Trophoblast cell (in vitro differentiated cells and primary cell): ENCODE measurements around the gene EEFSEC.

ENCODE experiments used
- DNase-seq, 2 donors: peaks; one replicate each; pipeline ENCODE4 v3.0.0-alpha.2; 2016
- H2AFZ ChIP-seq: 2 replicates; pipeline ENCODE4 v1.6.1; 2013; ENCODE audit warnings: low read length, moderate library complexity, mild to moderate bottlenecking; ENCODE audit not compliant: insufficient read depth, poor library complexity
- H2AK5ac ChIP-seq: 2 replicates; pipeline ENCODE4 v1.6.1; 2013; ENCODE audit warnings: mild to moderate bottlenecking, low read length
- H2BK120ac ChIP-seq: 2 replicates; pipeline ENCODE4 v1.6.1; 2013; ENCODE audit warnings: low read length, mild to moderate bottlenecking, moderate library complexity; ENCODE audit not compliant: insufficient read depth, poor library complexity
- H2BK12ac ChIP-seq: 2 replicates; pipeline ENCODE4 v1.6.1; 2013; ENCODE audit warnings: mild to moderate bottlenecking, low read length, moderate library complexity
- H2BK5ac ChIP-seq: 2 replicates; pipeline ENCODE4 v1.6.1; 2013; ENCODE audit warnings: low read length, low read depth, moderate library complexity, mild to moderate bottlenecking; ENCODE audit not compliant: poor library complexity
- H3K14ac ChIP-seq: 2 replicates; pipeline ENCODE4 v1.6.1; 2013; ENCODE audit warnings: mild to moderate bottlenecking, low read length
- H3K18ac ChIP-seq: 2 replicates; pipeline ENCODE4 v1.6.1; 2013; ENCODE audit warnings: mild to moderate bottlenecking, low read length
- H3K23ac ChIP-seq: 2 replicates; pipeline ENCODE4 v1.6.1; 2013; ENCODE audit warnings: low read length
- H3K27ac ChIP-seq: 2 replicates; pipeline ENCODE4 v1.5.1; 2013; ENCODE audit warnings: low read depth, mild to moderate bottlenecking, inconsistent platforms, low read length, moderate library complexity
- H3K27me3 ChIP-seq: 2 replicates; pipeline ENCODE4 v1.6.1; 2013; ENCODE audit warnings: inconsistent platforms, mild to moderate bottlenecking, low read length, moderate library complexity; ENCODE audit not compliant: insufficient read depth
- H3K36me3 ChIP-seq, 2 experiments: 1 replicate in 1 of 2; 2 replicates in 1 of 2; pipeline ENCODE4 v1.6.1; 2013; ENCODE audit warnings: low read length in 2 of 2, mild to moderate bottlenecking in 2 of 2, moderate library complexity in 1 of 2; ENCODE audit not compliant: insufficient read depth in 2 of 2, control insufficient read depth in 1 of 2
- H3K4ac ChIP-seq: 2 replicates; pipeline ENCODE4 v1.6.1; 2013; ENCODE audit warnings: low read depth, mild to moderate bottlenecking, low read length, moderate library complexity
- H3K4me1 ChIP-seq, 2 experiments: 1 replicate in 1 of 2; 2 replicates in 1 of 2; pipeline ENCODE4 v1.6.1; 2013; ENCODE audit warnings: low read length in 2 of 2, mild to moderate bottlenecking in 2 of 2, moderate library complexity in 1 of 2; ENCODE audit not compliant: insufficient read depth in 2 of 2, control insufficient read depth in 1 of 2
- H3K4me2 ChIP-seq: 2 replicates; pipeline ENCODE4 v1.6.1; 2013; ENCODE audit warnings: inconsistent platforms, mild to moderate bottlenecking, low read length, moderate library complexity
- H3K4me3 ChIP-seq: 2 replicates; pipeline ENCODE4 v1.5.1; 2013; ENCODE audit warnings: mild to moderate bottlenecking, low read depth, low read length, inconsistent platforms
- H3K79me1 ChIP-seq: one replicate; pipeline ENCODE4 v1.6.1; 2013; ENCODE audit warnings: low read length
- H3K79me2 ChIP-seq: 2 replicates; pipeline ENCODE4 v1.6.1; 2013; ENCODE audit warnings: low read length, mild to moderate bottlenecking; ENCODE audit not compliant: control insufficient read depth, insufficient read depth, poor library complexity
- H3K9ac ChIP-seq: 2 replicates; pipeline ENCODE4 v1.6.1; 2013; ENCODE audit warnings: mild to moderate bottlenecking, low read length
- H3K9me3 ChIP-seq: 2 replicates; pipeline ENCODE4 v1.6.1; 2013; ENCODE audit warnings: low read depth, mild to moderate bottlenecking, control low read depth, inconsistent platforms, low read length; ENCODE audit not compliant: insufficient read depth
- H4K12ac ChIP-seq: 2 replicates; pipeline ENCODE4 v1.6.1; 2013; ENCODE audit warnings: low read depth, mild to moderate bottlenecking, low read length, moderate library complexity
- H4K8ac ChIP-seq: 2 replicates; pipeline ENCODE4 v1.6.1; 2013; ENCODE audit warnings: low read depth, mild to moderate bottlenecking, low read length, moderate library complexity
- H4K91ac ChIP-seq: one replicate; pipeline ENCODE4 v1.6.1; 2013; ENCODE audit warnings: low read depth, mild to moderate bottlenecking, low read length, moderate library complexity
- WGBS: extraction: QIAGEN DNeasy Blood & Tissue Kit; methylation state at CpG from one replicate; pipeline ENCODE4 v1.1.7; 2013; ENCODE audit warnings: missing lambda C conversion rate; ENCODE audit not compliant: insufficient read length, insufficient coverage; ENCODE audit errors: extremely low coverage; 5-methylcytosine and 5-hydroxymethylcytosine counted together

The EEFSEC gene

GRCh38 chr3:128253150-128253549, 99.9 kb downstream of the EEFSEC start:
- no peak overlapping the region for H3K14ac ChIP-seq
- peak overlapping the region; percentile 33 for H2BK120ac ChIP-seq
- no peaks in the 10 kb centered on the region for H3K27me3 ChIP-seq
- no peak overlapping the region for H4K12ac ChIP-seq
- H4K8ac ChIP-seq = no peak overlapping the region
- no peak overlapping the region for H4K91ac ChIP-seq
- WGBS = no CpG with 5 or more reads among the region's 7 CpGs
- no peak overlapping the region for H3K4me2 ChIP-seq
- H2AK5ac ChIP-seq = no peak overlapping the region
- peak overlapping the region; percentile 21 for H3K18ac ChIP-seq
- no peaks in the 10 kb centered on the region for H3K79me2 ChIP-seq
- H3K27ac ChIP-seq = no peak overlapping the region
- peaks cover 2% of the 10 kb centered on the region in 2 experiments for H3K36me3 ChIP-seq
- H3K4me1 ChIP-seq = peaks cover 4 to 6% of the 10 kb centered on the region in 2 experiments
- peak in 1 of 2 donors; percentile 23 for DNase-seq
- no peak overlapping the region for H2AFZ ChIP-seq
- H3K79me1 ChIP-seq = no peaks in the 10 kb centered on the region
- H3K23ac ChIP-seq = no peak overlapping the region
- no peak overlapping the region for H3K4ac ChIP-seq
- no peak overlapping the region for H3K4me3 ChIP-seq
- H3K9ac ChIP-seq = no peak overlapping the region
- peak overlapping the region; percentile 56 for H2BK12ac ChIP-seq
- H2BK5ac ChIP-seq = peak overlapping the region; percentile 32
- no peaks in the 10 kb centered on the region for H3K9me3 ChIP-seq

DNA sequence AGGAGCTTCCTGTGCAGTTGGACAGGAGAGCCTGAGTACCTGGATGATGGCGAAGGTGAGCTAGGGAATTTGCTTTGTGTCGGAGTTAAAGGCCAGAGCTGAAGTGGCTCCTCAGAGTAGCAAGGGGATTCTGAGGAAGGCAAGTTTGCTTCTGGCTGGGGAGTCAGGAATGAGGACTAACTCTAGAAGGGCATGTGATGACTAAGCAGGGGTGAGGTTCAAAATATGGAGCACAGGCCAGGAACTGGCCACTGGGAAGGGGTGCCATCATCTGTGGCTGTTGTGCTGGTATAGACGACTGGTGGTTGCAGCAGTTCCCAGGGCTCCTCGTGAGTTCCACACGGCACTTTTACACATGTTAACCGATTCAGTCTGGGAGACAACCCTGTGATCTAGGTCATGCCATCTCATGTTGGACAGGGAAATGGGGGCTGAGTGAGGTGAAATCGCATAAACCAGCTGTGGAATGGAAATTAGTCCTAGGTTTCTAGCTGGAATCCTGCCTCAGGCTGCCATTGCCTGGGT, 100.8 kb downstream of the EEFSEC start:
- Histone ChIP-seq H3K36me3 (peaks cover 2% of the 10 kb centered on the region in 2 experiments), H3K9ac (no peak overlapping the region), H3K27me3 (no peaks in the 10 kb centered on the region), H3K18ac (no peak overlapping the region), H2AK5ac (no peak overlapping the region), H3K27ac (no peak overlapping the region), H3K9me3 (no peaks in the 10 kb centered on the region), H2BK5ac (no peak overlapping the region), H3K4me1 (peaks cover 4 to 6% of the 10 kb centered on the region in 2 experiments), H3K79me2 (no peaks in the 10 kb centered on the region), H3K4ac (no peak overlapping the region), H3K79me1 (no peaks in the 10 kb centered on the region), H3K14ac (peak overlapping the region; percentile 4), H2BK12ac (no peak overlapping the region), H2AFZ (no peak overlapping the region), H3K23ac (no peak overlapping the region), H4K91ac (no peak overlapping the region), H4K12ac (no peak overlapping the region), H3K4me3 (no peak overlapping the region), H2BK120ac (no peak overlapping the region), H3K4me2 (no peak overlapping the region), H4K8ac (no peak overlapping the region)
- peak; percentile 94 for DNase-seq
- no CpG with 5 or more reads among the region's 7 CpGs for WGBS

DNA sequence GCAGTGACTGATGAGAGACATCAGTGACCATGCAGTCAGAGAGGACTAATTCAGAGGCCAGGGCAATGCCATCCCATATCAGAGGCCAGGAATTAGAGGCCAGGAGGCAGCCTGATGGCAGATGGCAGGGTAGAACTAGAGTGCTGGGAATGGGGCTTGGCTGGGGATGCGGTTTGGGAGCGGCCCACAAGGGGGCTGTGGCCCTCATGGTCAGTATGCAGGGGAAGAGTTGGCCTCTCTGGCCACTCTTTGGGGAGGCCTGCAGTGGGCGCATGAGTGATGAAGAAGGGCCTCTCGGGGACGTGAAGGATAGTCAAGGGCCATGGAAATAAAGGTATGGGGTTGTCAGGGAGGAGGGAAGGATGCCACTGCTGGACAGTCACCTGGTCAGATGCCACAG, 101.7 kb downstream of the EEFSEC start:
- H3K27me3 ChIP-seq = no peaks in the 10 kb centered on the region
- H2BK12ac ChIP-seq = no peak overlapping the region
- no peak overlapping the region for H3K4ac ChIP-seq
- H4K8ac ChIP-seq = no peak overlapping the region
- H3K4me3 ChIP-seq = no peak overlapping the region
- no peak overlapping the region for H3K9ac ChIP-seq
- H3K23ac ChIP-seq = no peak overlapping the region
- no peak overlapping the region for H3K4me2 ChIP-seq
- no peaks in the 10 kb centered on the region for H3K79me1 ChIP-seq
- H3K36me3 ChIP-seq = peaks cover 2% of the 10 kb centered on the region in 2 experiments
- no peaks in the 10 kb centered on the region for H3K79me2 ChIP-seq
- no peaks in the 10 kb centered on the region for H3K9me3 ChIP-seq
- H3K27ac ChIP-seq = no peak overlapping the region
- no peak overlapping the region for H4K12ac ChIP-seq
- H2AK5ac ChIP-seq = no peak overlapping the region
- H3K4me1 ChIP-seq = peaks cover 4 to 6% of the 10 kb centered on the region in 2 experiments
- DNase-seq = no peak
- no peak overlapping the region for H3K14ac ChIP-seq
- no peak overlapping the region for H2AFZ ChIP-seq
- no peak overlapping the region for H4K91ac ChIP-seq
- H3K18ac ChIP-seq = no peak overlapping the region
- no CpG with 5 or more reads among the region's 5 CpGs for WGBS
- H2BK120ac ChIP-seq = no peak overlapping the region
- no peak overlapping the region for H2BK5ac ChIP-seq

DNA sequence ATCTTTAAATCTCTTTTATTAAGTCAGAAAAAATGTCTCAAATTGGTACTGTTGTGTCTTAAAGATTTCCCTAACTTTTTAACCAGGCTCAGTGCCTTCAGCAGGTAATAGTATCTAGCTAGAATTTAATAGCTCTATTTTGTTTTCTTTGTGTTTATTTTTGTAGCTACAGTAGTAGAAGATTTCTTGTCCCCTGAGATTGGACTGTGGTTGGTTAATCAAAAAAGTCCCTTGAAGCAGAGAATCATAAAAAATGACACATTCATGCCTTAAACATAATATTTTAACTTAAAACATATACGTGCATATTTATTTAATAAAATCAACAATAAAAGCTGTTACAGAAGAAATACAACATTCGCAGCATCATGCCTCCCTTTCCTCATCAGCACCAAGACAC, 102.8 kb downstream of the EEFSEC start:
- Histone ChIP-seq H4K91ac (no peak overlapping the region), H3K27me3 (no peaks in the 10 kb centered on the region), H3K4me2 (no peak overlapping the region), H3K9ac (no peak overlapping the region), H3K4me3 (no peak overlapping the region), H2BK5ac (no peak overlapping the region), H3K23ac (no peak overlapping the region), H4K12ac (no peak overlapping the region), H4K8ac (no peak overlapping the region), H3K4ac (no peak overlapping the region), H2AK5ac (no peak overlapping the region), H3K9me3 (peaks cover 1% of the 10 kb centered on the region), H3K18ac (no peak overlapping the region), H3K27ac (no peak overlapping the region), H2BK12ac (no peak overlapping the region), H2BK120ac (no peak overlapping the region), H3K36me3 (peaks cover 2% of the 10 kb centered on the region in 2 experiments), H3K14ac (no peak overlapping the region), H2AFZ (no peak overlapping the region), H3K79me2 (no peaks in the 10 kb centered on the region), H3K79me1 (no peaks in the 10 kb centered on the region), H3K4me1 (peaks cover 4 to 6% of the 10 kb centered on the region in 2 experiments)
- DNase-seq = no peak
- WGBS = no CpG with 5 or more reads among the region's 2 CpGs
